Endothelial cell (in vitro differentiated cells): Measurements from ENCODE around the gene TTC23. TPM values are rescaled to one million over a fixed set of nuclear protein-coding genes. Genes with fewer than 3 reads are reported as not detected.

Experiments
- DNase-seq: peaks from one replicate; pipeline ENCODE4 v3.0.0; 2021; ENCODE audit warnings: low spot score
- H3K27ac Mint-ChIP-seq: one replicate; pipeline ENCODE4 v1.8.0; 2021; ENCODE audit warnings: mixed read lengths, inconsistent platforms; ENCODE audit not compliant: unreplicated experiment
- H3K27me3 Mint-ChIP-seq: one replicate; pipeline ENCODE4 v1.8.0; 2021; ENCODE audit warnings: mild to moderate bottlenecking, moderate library complexity, mixed read lengths, inconsistent platforms; ENCODE audit not compliant: unreplicated experiment
- H3K36me3 Mint-ChIP-seq: one replicate; pipeline ENCODE4 v1.8.0; 2021; ENCODE audit warnings: mild to moderate bottlenecking, low read depth, mixed read lengths, inconsistent platforms; ENCODE audit not compliant: unreplicated experiment
- H3K4me1 Mint-ChIP-seq: one replicate; pipeline ENCODE4 v1.8.0; 2021; ENCODE audit warnings: mild to moderate bottlenecking, mixed read lengths, inconsistent platforms; ENCODE audit not compliant: unreplicated experiment
- H3K4me3 Mint-ChIP-seq: one replicate; pipeline ENCODE4 v1.8.0; 2021; ENCODE audit warnings: mild to moderate bottlenecking, mixed read lengths, inconsistent platforms; ENCODE audit not compliant: unreplicated experiment
- H3K9me3 Mint-ChIP-seq: one replicate; pipeline ENCODE4 v1.8.0; 2021; ENCODE audit warnings: mixed read lengths, inconsistent platforms; ENCODE audit not compliant: unreplicated experiment
- total RNA-seq: library from RNA; stranded (reverse); fragmentation: NEBNext Ultra II Directional; extraction: Animal tissue kit (Norgen Biotek cat#: 25700); gene quantifications from one replicate; pipeline ENCODE4 v1.2.1, GENCODE V29; 2021; ENCODE audit not compliant: unreplicated experiment
- TF ChIP-seq, protein P1 (sequence below): fragments of 200-600 bp; sonication (generic); IDR thresholded peaks from one replicate; pipeline ENCODE4 v1.5.0; 2021; ENCODE audit warnings: antibody characterized with exemption; ENCODE audit not compliant: unreplicated experiment

Gene TTC23
- total RNA-seq, 1 donor from 2014 or later, result 24.3 TPM

DNA sequence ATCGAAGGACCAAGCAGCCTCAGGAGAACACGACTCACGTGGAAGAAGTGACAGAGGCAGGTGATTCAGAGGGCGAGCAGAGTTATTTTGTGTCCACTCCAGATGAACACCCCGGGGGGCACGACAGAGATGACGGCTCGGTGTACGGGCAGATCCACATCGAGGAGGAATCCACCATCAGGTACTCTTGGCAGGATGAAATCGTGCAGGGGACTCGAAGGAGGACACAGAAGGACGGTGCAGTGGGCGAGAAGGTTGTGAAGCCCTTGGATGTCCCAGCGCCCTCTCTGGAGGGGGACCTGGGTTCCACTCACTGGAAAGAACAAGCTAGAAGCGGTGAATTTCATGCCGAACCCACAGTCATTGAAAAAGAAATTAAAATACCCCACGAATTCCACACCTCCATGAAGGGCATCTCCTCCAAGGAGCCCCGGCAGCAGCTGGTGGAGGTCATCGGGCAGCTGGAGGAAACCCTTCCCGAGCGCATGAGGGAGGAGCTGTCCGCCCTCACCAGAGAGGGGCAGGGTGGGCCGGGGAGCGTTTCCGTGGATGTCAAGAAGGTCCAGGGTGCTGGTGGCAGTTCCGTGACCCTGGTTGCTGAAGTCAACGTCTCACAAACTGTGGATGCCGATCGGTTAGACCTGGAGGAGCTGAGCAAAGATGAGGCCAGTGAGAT lies 118.5 kb downstream of the TTC23 start:
- no peak for DNase-seq
- peak overlapping the region; percentile 26 for H3K4me3 Mint-ChIP-seq
- peaks cover 9% of the 10 kb centered on the region for H3K36me3 Mint-ChIP-seq
- TF ChIP-seq, protein P1, sequence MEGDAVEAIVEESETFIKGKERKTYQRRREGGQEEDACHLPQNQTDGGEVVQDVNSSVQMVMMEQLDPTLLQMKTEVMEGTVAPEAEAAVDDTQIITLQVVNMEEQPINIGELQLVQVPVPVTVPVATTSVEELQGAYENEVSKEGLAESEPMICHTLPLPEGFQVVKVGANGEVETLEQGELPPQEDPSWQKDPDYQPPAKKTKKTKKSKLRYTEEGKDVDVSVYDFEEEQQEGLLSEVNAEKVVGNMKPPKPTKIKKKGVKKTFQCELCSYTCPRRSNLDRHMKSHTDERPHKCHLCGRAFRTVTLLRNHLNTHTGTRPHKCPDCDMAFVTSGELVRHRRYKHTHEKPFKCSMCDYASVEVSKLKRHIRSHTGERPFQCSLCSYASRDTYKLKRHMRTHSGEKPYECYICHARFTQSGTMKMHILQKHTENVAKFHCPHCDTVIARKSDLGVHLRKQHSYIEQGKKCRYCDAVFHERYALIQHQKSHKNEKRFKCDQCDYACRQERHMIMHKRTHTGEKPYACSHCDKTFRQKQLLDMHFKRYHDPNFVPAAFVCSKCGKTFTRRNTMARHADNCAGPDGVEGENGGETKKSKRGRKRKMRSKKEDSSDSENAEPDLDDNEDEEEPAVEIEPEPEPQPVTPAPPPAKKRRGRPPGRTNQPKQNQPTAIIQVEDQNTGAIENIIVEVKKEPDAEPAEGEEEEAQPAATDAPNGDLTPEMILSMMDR, result no peak
- peak overlapping the region; percentile 65 for H3K27ac Mint-ChIP-seq
- H3K4me1 Mint-ChIP-seq, result peaks cover 16% of the 10 kb centered on the region
- H3K27me3 Mint-ChIP-seq, result peaks cover 2% of the 10 kb centered on the region
- H3K9me3 Mint-ChIP-seq, result no peaks in the 10 kb centered on the region

DNA sequence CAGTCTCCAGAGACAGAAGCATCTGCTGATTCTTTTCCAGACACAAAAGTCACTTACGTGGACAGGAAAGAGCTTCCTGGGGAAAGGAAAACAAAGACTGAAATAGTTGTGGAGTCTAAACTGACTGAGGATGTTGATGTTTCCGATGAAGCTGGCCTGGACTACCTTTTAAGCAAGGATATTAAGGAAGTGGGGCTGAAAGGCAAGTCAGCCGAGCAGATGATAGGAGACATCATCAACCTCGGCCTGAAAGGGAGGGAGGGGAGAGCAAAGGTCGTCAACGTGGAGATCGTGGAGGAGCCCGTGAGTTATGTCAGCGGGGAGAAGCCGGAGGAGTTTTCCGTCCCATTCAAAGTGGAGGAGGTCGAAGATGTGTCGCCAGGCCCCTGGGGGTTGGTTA lies 119.1 kb downstream of the TTC23 start:
- Mint-ChIP-seq H3K27me3 (peaks cover 2% of the 10 kb centered on the region), H3K4me1 (peaks cover 16% of the 10 kb centered on the region), H3K27ac (peak overlapping the region; percentile 65), H3K36me3 (peaks cover 9% of the 10 kb centered on the region), H3K9me3 (no peaks in the 10 kb centered on the region), H3K4me3 (peak overlapping the region; percentile 26)
- TF ChIP-seq, protein P1, result no peak
- no peak for DNase-seq

DNA sequence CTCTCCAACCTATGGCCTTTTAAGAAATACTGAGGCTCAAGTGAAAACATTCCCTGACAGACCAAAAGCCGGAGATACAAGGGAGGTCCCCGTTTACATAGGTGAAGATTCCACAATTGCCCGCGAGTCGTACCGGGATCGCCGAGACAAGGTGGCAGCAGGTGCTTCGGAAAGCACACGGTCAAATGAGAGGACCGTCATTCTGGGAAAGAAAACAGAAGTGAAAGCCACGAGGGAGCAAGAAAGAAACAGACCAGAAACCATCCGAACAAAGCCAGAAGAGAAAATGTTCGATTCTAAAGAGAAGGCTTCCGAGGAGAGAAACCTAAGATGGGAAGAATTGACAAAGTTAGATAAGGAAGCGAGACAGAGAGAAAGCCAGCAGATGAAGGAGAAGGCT lies 119.7 kb downstream of the TTC23 start:
- TF ChIP-seq, protein P1, result no peak
- DNase-seq, result no peak
- Mint-ChIP-seq H3K9me3 (no peaks in the 10 kb centered on the region), H3K27me3 (peaks cover 2% of the 10 kb centered on the region), H3K36me3 (peaks cover 9% of the 10 kb centered on the region), H3K4me1 (peaks cover 16% of the 10 kb centered on the region), H3K4me3 (no peak overlapping the region), H3K27ac (peak overlapping the region; percentile 16)

DNA sequence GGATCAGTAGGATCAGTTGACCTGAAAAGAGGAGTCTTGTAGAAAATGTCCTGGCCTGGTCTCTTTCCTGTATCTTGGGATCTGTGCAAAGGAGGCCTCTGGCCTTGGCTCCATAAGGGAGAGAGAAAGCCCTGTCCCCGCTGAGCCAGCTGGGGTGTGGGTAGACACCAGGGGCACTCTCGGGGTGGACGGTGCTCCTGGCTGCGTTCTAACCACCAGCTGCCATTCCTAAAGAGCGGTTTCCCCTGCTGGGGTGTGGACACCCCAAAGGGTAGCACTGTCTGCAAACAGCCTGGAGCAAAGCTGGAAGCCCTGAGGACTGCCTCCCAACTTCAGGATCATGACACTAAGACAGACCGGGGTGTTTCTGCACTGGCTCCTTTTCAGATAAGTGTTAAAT lies 121.0 kb downstream of the TTC23 start:
- Mint-ChIP-seq H3K27ac (no peak overlapping the region), H3K27me3 (peaks cover 2% of the 10 kb centered on the region), H3K4me1 (peaks cover 28% of the 10 kb centered on the region), H3K9me3 (no peaks in the 10 kb centered on the region), H3K4me3 (no peak overlapping the region), H3K36me3 (peaks cover 9% of the 10 kb centered on the region)
- TF ChIP-seq, protein P1, result no peak
- DNase-seq, result no peak

DNA sequence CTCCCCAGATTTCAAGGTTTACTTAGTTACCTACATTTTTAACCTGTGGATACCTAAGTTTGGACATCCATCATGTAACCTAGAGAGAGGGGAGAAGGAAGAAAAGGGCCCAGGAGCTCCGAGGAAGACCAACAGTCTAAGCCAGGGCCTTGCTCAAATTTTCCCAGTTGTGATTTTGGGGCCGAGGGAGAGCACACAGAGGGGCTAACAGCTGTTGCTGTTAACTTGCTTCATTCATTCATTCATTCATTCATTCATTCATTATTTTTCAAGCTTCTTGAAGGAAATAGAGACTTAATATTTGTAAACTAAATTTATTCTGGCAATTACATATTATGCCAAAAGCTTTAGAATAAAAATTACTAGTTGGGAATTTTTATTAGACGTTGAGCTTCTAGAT lies 121.6 kb downstream of the TTC23 start:
- Mint-ChIP-seq H3K4me3 (no peak overlapping the region), H3K4me1 (peaks cover 33% of the 10 kb centered on the region), H3K9me3 (no peaks in the 10 kb centered on the region), H3K27me3 (peaks cover 2% of the 10 kb centered on the region), H3K36me3 (peaks cover 9% of the 10 kb centered on the region), H3K27ac (no peak overlapping the region)
- no peak for DNase-seq
- TF ChIP-seq, protein P1, result no peak
